ENCODE measurements around the gene SLBP.

Gene SLBP
- total RNA-seq, result 51.0 to 63.0 reads per million in 2 donors

GRCh38 chr4:1712216-1713002 is at the start of gene SLBP:
TSS of gene SLBP (minus strand) at chr4:1712319. CDS start at chr4:1712188, 131 bp downstream.
- peak; percentile 97 to 99 (median 99) for DNase-seq

GRCh38 chr4:1761130-1761689 is 49.1 kb upstream of the SLBP start:
- no peak for DNase-seq

GRCh38 chr4:1760521-1761071 is 48.5 kb upstream of the SLBP start:
- no peak for DNase-seq

- no peak for DNase-seq
Observed at GRCh38 chr4:1759818-1760223, 47.7 kb upstream of the SLBP start.

- DNase-seq, result no peak
Observed at GRCh38 chr4:1759170-1759817, 47.2 kb upstream of the SLBP start.

- no peak for DNase-seq
Observed at GRCh38 chr4:1758306-1759121, 46.4 kb upstream of the SLBP start.

- no peak for DNase-seq
Observed at GRCh38 chr4:1757836-1758235, 45.7 kb upstream of the SLBP start.

GRCh38 chr4:1756893-1757779 is 45.0 kb upstream of the SLBP start:
- DNase-seq, result no peak

GRCh38 chr4:1756079-1756478 is 44.0 kb upstream of the SLBP start:
- no peak for DNase-seq

GRCh38 chr4:1755297-1755696 is 43.2 kb upstream of the SLBP start:
- DNase-seq, result no peak

- no peak for DNase-seq
Observed at GRCh38 chr4:1754336-1754735, 42.2 kb upstream of the SLBP start.

- no peak for DNase-seq
Observed at GRCh38 chr4:1753697-1754311, 41.7 kb upstream of the SLBP start.

- DNase-seq, result no peak
Observed at GRCh38 chr4:1753294-1753696, 41.2 kb upstream of the SLBP start.

- DNase-seq, result peak in 2 of 5 experiments; percentile 8 to 25
Observed at GRCh38 chr4:1752284-1753041, 40.3 kb upstream of the SLBP start.

- DNase-seq, result no peak
Observed at GRCh38 chr4:1751919-1752283, 39.8 kb upstream of the SLBP start.

GRCh38 chr4:1751155-1751918 is 39.2 kb upstream of the SLBP start:
- DNase-seq, result no peak

- DNase-seq, result no peak
Observed at GRCh38 chr4:1750381-1751154, 38.4 kb upstream of the SLBP start.

- DNase-seq, result no peak
Observed at GRCh38 chr4:1749826-1750225, 37.7 kb upstream of the SLBP start.

GRCh38 chr4:1749370-1749769 is 37.3 kb upstream of the SLBP start:
- DNase-seq, result no peak

Measured in T-helper 2 cell (primary cell).